ENCODE data around the gene NEUROD6.
A peak's percentile ranks its signal among the peaks of the same experiment; 100 is the strongest.

Gene NEUROD6

DNA sequence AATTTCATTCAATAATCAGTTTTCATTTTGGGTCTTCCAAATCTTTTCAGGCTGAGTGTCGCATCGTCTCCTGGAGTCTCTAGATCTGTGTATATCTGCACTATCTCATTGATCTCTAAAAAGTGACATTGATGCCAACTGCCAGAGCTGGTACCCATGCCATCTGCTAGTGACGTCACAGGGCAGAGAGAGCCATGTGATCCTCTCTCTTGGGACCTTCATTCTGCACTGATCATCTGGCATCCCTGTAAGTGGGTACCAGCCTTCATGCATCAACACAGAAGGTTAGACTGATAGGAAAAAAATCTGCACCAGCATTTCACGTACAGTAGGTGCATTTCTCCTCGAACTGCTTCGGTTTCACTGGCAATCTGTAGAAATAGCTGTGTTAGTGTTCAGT is at the start of gene NEUROD6:
Gene NEUROD6, minus strand, starts transcription at position 124 of the 400 bp plus-strand sequence. CDS start 1,458 bp downstream, outside the sequence.
- DNase-seq (ENCODE audit: low spot score) = no peak

DNA sequence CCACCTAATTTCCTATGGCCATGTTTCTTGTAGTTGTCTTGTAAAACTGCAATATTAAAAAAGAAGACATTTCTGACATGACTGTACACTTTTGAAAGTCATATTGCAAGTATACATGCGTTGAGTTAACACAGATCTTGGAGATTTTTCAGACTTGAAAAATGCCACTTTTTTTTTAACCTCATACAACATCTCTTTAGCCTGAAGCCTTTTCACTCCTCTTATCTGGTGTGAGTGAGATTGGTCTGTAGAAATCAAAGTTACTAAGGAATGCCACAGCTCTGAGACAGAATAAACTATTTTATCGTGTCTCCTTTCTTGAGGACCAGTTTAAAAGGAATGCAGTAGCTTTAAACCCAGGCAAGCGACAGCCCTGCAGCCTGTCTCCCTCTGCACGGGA is 43.9 kb upstream of the NEUROD6 start:
- DNase-seq (ENCODE audit: low spot score) = no peak

DNA sequence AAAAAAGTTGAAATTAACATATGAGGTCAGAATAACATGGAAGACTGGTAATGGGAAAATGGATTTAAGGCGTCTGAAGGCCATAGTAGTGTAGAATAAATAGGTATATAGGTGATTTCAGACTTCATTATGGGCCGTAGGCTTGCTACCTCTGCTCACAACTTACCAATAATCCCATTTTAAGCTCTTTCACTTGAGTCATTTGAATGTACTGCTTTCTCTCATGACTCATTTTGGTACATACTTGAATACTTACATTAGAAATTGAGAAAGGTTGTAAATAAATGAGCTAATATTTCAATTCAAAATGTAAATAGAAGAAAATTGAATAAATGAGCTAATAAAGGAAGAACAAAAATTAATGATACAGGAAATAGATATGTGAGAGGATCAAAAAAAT is 42.2 kb upstream of the NEUROD6 start:
- peak; percentile 4 for DNase-seq (ENCODE audit: low spot score)

DNA sequence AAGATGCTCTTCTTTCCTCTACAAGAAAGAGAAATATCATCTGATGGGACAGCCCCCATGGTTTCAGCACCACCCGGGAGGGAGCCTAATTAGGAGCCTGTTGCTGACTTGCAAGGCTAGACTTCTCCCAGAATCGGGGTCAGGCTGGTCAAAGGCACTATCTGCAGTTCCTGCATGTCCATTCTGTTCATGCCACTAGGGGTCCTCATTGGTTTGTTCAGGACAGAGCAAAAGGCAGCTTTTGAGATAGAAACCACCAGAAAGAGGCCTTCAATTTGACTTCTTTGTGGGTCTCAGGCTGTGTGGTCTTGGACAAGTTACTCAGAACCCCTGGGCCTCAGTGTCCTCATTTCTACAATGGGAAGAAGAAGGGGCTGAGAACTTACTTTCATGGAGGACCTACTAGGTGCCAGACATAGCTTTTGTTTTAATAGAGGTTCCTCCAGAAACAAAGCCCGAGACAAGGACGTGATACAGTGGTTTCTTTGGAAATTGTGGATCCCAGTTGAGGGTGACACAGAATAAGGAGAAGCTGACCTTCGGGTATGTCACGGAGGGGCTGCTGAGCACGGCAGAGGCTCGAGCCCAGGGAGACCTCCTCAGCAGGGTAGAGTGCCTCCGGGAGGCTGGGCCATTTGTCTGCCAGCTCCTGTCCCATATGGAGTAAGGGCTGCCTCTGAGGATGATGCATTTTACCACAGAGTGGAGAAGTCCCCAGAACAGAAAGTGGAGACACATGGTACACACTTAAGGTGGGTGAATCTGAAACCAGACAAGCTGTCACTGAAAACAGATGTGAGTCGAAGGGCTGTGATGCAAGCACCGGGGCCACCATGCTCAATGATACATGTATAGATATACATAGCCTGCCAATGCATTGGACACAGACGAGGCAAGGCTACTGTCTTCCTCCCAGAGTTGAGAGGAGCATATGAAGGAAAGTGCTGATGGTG is 33.1 kb upstream of the NEUROD6 start:
- DNase-seq (ENCODE audit: low spot score) = peak; percentile 55

DNA sequence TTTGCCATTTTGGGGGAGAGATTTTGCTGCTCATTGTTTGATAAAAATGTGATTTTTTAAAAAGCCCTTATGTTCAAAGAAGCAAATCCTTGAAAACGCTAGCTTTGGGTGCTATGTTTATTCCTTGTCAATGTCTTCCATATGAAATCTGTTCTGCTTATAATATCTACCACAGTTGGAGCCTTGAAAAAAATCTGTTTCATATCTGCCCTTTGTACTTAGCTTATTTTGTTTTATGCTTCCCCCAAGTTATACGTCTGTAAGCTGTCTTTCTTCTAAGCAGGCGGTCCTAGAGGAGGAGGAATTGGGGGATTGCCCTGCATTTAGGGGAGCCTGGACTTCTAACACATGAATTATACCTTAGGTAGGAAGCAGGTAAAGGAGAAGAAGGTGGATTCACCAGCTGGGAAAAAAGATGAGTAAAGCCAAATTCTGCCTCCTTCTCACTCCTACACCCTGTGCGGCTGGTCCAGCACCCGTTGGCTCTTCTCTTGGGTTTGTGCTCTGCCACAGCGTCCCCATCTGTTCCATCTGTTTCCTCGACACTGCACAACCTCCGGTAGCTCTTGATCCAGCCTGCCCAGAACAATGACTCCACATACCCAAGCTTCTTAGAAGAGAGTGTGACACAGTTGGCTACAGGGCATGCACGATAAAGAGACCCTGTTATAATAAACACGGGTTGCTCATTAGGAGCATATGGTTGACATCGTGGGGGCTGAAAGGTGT is 31.9 kb upstream of the NEUROD6 start:
- no peak for DNase-seq (ENCODE audit: low spot score)

DNA sequence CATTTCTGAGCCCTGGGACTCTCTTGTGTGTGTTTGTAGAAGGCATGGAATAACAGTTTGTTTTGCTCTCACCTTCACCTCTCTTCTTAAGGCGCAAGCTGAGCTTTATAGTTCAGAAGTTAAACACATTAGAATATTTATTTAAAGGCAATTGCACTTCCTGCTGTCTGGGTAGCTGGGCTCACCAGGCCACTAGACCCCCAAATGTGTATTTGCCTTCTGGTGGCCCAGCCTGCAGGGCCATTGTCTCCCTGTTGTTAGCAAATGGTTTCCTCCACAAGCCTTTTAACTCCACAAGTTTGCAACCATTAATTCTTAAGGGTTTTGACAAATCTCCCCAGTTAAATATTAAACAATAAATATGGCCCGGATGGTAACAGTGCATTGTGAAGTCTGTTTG is 31.1 kb upstream of the NEUROD6 start:
- no peak for DNase-seq (ENCODE audit: low spot score)

DNA sequence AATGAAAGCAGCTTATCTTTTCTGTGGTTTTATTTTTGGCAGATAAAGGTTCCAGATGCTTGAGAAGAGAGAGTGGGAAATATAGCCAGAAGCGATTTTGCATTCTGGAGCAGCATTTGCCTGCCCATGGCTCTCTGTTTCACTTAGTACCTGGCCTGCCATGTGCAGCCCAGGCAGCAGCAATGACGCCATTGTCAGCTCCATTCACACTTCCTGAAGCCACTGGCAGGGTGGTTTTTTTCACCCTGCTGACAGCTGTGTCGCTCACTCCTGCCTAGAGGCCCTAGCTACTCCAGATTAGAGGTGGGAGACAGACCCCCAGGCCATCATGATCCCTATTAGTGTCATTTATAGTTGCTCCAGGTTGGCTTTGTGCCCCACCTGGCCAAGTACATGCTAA is 30.1 kb upstream of the NEUROD6 start:
- DNase-seq (ENCODE audit: low spot score) = no peak

DNA sequence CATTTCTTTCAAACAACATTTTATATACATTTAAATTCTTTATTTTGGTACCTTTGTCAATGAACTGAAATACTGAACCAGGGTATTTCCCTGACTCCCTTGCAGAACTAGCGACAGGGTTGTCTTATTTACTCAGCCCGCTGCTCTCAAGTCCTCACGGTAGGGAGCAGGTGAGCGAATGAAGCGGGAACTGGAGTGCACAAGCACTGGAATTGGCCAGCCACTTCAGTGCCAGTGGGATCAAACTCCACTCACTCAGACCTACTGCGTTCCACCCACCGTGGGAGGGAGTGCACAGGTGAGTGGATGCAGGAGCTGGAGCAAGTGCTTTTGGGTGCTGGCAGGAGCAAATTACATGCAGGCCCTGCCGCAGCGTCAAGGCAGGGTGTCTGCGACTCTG is 28.1 kb upstream of the NEUROD6 start:
- no peak for DNase-seq (ENCODE audit: low spot score)

DNA sequence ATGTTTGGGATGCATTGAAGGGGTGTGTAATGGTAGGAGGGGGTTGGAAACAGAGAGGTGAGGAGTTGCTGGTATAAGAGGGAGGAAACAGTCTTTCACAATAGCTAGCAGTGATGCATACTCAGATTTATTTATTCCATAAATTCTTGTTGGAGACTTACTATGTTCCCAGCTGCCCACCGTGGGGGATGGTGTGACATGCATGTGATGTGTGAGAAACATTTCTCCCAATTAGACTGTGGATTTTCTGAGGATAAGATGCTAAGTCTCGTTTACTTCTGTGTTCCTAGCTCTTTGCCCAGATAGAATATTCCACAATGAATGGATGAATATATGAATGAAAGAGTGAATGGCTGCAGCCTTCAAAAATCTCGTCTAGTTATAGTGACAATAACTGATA is 23.0 kb upstream of the NEUROD6 start:
- DNase-seq (ENCODE audit: low spot score) = no peak

DNA sequence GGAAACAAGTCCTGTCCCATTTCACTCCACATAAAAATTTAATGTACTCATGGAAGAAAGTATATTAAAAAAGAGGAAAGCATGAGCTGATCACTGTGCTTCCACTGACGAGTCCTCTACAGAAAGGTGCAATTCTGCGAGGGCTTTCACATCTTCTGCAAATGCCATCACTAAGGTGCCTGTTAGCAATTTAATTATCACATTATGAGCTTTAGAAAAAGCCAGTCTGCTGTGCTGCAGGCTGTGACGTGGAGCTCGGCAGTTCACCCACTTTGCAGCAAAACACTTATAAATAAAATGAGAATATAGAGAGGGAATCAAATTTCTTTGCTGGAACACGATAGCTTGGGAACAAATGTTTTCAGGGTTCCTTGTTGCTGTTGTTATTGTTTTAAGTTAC is 22.5 kb upstream of the NEUROD6 start:
- no peak for DNase-seq (ENCODE audit: low spot score)

DNA sequence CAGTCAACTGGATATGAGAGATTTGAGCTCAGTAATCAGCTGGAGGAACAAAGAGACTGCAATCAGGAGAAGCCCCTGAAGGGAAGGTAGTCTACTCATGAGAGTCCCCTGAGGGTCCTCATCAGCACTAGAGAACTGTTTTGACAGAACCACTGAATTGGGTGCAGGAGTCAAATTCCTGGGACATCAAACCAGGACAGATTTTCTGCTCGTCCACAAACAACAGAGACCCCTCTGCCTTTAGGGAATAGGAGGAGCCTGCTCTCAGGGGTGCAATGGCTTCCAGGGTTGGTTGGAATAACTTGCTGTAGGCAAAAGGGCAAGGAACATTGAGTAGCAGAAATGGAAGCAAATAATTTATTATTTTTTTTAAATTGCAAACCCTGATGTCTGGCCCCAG is 21.9 kb upstream of the NEUROD6 start:
- no peak for DNase-seq (ENCODE audit: low spot score)

DNA sequence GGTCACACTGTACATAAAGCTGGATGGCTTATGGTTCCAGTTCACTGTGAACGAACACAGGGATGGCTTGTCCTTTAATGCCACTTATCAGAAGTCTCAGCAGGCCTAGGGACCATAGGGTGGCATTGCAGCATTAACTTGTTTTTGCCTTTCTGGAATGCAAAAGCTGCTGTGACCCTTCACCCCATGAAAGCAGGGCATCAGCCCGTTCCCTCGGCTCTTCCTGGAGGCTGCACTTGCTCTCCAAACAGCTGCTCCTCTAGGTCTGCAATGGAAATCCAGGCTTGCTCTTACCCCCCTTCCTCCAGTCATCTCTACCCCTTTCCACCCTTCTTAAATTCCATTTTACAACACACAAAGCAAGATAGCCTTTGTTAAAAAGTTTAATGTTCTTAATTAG is 17.9 kb upstream of the NEUROD6 start:
- no peak for DNase-seq (ENCODE audit: low spot score)

DNA sequence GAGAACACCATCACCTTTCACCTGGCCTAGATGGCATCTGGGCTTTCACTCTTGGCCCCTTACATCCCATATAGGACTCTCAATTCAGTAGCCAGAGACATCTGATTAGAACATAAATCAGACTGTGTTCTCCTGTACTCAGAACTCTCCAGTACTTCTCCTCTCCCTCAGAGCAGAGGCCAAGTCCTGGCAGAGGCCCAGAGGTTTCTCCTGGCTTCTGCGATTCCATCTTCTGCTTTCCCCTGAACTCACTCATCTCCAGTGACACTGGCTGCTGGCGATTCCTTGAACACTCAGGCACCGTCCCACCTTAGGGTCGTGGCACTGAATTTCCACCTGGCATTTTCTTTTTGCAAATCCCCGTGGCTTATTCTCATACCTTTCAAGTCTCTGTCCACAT is 4.9 kb upstream of the NEUROD6 start:
- DNase-seq (ENCODE audit: low spot score) = no peak

DNA sequence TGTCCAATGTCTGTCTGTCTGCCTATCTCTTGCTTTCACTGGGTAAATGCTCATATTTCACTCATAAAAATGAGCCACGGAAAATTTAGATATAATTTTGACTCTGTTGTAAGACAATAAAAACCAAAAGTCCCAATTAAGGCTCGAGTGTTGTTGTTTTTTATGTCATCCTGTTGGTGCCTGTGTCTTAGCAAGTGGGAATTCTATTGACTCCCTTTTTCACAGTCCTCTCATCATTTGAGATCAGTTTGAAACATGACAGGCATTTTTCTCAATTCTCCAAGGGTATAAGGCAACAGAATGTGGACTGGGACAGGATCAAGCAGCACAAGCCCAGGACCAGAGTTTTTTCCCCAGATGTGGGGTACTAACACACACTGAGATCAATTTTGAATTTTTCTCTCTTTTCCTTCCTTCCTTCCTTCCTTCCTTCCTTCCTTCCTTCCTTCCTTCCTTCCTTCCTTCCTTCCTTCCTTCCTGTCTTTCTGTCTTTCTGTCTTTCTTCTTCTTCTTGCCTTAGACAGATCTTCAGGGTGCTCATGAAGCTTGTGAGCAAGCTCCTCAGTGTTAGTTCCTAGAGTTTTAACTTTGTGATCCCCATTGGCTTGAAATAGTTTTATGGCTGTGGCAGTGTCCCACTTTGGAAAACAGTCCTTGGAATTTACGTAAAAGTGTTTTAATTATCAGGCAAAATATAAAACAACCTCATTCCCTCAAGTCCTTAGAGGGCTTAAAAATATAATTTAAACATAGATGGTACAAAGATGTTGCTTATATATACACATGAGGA is 3.2 kb upstream of the NEUROD6 start:
- DNase-seq (ENCODE audit: low spot score) = no peak

DNA sequence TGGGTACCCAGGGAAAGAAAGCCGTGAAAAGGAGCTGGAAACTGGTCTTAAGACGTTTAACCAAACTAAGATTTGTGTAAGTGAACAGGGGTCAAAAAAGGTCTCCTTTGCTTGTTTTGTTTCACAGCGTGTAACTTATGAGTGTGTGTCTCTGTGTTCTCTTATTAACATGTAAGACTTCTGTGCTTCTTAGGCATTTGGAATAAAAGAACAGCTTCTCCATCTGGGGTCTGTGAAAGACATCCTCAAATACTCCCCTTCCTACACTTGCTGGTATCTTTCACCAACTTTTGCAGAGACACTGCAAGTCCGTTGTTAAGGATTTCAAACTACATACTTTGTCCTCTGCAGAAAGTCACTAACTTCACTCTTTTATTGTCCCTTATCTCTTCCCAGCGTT is 615 bp upstream of the NEUROD6 start:
- DNase-seq (ENCODE audit: low spot score) = no peak

DNA sequence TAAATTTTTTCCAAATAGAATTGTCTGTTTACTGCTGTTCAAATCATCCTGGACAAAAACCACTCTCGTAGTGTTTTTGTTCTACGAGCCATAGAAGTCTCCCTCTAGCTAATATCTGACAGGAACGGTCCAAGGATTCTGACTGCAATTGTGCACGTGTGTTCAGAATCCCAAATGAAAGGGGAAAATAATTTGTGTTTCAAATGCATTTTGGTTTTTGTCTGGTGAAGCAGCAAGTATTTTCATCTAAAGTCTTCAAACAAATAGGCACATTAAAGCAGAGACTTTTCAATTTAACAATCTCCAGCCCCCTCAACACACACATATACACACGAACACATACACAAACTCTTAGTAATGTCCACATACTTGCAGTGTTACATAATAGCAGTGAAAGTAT is 475 bp downstream of the NEUROD6 start:
- no peak for DNase-seq (ENCODE audit: low spot score)

DNA sequence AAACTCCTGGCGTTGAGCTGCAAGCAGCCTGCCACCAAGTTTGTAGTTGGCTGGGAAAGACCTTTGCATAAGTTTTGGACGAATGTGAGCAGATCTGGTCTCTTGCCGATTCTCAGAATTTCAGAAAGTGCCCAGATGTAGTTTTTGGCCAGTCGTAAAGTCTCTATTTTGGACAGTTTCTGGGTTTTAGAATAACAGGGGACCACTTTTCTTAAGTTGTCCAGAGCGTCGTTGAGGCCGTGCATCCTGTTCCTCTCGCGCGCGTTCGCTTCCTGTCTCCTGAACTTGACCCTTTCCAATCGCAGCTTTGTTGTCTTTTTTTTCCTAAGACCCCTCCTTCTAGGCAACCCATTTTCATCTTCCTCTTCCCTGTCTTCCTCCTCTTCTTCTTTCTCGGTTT is 1.8 kb downstream of the NEUROD6 start:
- DNase-seq (ENCODE audit: low spot score) = no peak

DNA sequence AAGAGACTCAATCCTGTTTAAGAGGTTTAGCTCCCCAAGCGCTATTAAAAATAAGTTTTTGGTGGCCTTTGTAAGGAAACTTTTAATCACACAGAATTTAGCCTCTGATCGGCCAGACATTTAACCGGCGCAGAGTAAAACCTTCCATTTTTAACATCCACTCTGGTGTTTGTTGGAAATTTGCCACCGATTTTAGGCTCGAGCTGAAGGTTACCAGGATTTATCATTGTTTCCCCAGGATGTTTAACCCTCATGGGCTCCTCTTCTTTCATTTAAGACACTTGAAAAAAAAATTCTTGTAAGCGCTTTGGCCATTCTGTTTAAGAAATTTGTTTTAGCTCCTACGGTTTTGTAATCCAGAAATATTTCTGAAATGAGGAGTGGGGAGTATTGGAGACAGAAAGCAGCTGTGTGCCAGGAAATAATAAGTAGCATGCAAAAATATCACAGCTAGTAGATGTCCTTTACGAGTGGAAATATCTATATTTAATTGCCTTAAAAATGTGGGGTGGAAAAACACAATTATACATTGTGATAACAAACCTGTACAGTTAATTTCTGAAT is 3.4 kb downstream of the NEUROD6 start:
- no peak for DNase-seq (ENCODE audit: low spot score)

DNA sequence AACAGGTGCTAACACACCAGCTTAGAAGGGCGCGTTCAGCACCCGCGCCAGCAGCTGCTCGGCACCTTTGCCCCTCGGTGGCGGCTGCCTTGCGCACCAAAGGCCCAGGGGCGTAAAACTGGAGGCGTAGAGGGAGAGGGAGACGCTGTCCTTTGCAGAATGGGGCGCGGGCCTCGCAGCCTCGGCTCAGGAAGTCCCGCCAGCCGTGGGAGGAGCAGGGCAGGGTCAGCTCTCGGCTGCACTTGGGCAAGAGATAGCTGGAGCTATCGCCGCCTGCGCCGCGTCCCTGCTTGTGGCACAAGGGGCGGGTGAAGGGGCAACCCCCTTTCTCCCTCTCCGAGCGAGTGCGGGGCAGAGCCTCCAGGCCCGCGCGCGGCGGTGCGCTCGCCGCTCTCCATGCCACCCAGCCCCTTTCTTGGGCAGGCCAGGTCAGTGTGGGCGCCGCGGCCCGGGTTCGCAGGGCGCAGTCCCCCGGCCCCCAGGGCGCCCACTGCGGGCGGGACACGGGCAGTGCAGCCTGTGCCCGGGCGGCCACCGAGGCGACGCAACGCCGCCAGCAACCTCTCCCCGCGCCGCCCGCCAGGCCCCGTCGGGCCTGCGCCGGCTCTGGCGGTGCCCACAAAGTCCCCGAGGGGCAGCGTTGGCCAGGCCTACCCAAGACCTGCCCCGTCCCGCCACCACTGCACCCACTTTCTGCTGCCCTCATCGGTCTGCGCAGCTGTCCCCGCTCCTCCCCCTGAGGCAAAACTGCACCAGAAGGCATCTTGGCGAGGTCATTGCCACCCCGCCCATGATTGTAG is 4.1 kb downstream of the NEUROD6 start:
- no peak for DNase-seq (ENCODE audit: low spot score)

DNA sequence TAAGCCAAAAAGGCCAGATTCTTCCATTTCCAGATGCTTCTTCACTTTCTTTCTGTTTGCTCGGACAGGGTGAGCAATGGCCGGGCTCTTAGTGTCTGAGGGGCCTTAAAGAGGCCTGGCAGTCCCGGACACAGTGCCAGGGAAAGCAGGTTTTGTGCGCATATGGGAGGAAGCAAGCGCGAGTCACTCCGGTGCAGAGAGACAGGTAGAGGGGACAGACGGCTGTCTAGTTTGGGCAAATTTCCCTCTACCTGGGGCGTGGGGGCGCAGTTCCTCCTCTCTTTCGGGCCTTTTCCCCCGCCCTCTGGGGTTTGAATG is 4.7 kb downstream of the NEUROD6 start:
- no peak for DNase-seq (ENCODE audit: low spot score)

DNA sequence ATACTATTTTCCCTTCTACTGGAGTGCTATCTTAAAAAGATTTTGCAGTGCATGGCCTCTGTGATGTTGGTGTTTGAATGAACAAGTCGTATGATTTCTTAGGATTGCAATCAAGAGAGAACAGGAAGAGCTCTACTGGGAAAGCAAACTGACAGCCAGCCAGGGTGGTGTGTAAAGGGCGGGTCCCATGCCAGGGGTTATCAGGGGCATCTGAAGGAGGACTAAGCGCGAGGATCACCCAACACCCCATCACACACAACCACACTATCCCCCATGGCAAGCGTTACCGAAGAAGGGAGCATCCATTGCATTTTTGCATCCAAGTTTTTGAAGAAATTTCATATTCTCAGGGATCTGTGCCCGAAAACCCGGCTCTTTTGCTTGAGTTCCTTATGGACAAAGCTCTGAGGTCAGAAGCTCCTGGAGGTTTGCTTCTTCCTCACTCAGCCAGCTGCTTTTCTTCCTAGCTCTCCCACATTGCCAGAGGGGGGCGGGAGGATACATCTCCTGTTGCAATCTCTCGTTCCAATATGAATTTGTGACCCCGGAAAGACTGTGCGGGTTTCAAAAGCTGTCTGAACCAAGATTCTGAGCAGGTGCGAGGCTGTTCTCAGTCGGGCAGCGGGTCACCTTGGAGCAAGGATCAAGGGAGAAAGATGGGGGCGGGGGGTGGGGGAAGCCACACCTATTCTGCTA is 5.2 kb downstream of the NEUROD6 start:
- DNase-seq (ENCODE audit: low spot score) = no peak
